Adrenal gland (tissue), 12 donors: ENCODE results near the gene VWA3B. TPM values are rescaled to one million over a fixed set of nuclear protein-coding genes. Genes with fewer than 3 reads are reported as not detected.

Experiments
- DNase-seq, 7 donors: peaks; one replicate each; pipeline ENCODE4 v3.0.0-alpha.2; 2019 to 2020
- H3K27ac ChIP-seq, 5 donors: fragments of 200-600 bp; sonication (generic) in 4 of 5; 1 replicate in 3 of 5; 2 replicates in 2 of 5; pipeline versions ENCODE4 v1.5.1 to v1.8.0; 2016 to 2020; ENCODE audit warnings: mild to moderate bottlenecking in 1 of 5
- H3K27me3 ChIP-seq: fragments of 200-600 bp; 2 replicates; pipeline ENCODE4 v1.8.0; 2021
- H3K36me3 ChIP-seq, 2 donors: fragments of 200-600 bp; replicated peaks in 1 of 2; 1 replicate in 1 of 2; 2 replicates in 1 of 2; pipeline versions ENCODE4 v1.5.1 to v1.8.0; 2018 to 2022
- H3K4me1 ChIP-seq, 2 donors: fragments of 200-600 bp; replicated peaks in 1 of 2; 1 replicate in 1 of 2; 2 replicates in 1 of 2; pipeline versions ENCODE4 v1.5.1 to v1.8.0; 2018 to 2021
- H3K4me3 ChIP-seq, 4 donors: fragments of 200-600 bp; sonication (generic) in 3 of 4; one replicate each; pipeline ENCODE4 v1.5.1; 2016 to 2018
- H3K9me3 ChIP-seq, 3 donors: fragments of 200-600 bp; sonication (generic) in 1 of 3; replicated peaks in 1 of 3; 1 replicate in 2 of 3; 2 replicates in 1 of 3; pipeline versions ENCODE4 v1.5.1 to v1.8.0; 2016 to 2021
- CTCF ChIP-seq, 6 experiments: fragments of 450-650 bp in 4 of 6; fragments of 200-600 bp in 2 of 6; sonication (generic) in 1 of 6; IDR thresholded peaks; 1 replicate in 5 of 6; 2 replicates in 1 of 6; pipeline versions ENCODE4 v1.5.1 to v1.8.0; 2016 to 2021; ENCODE audit warnings: antibody characterized with exemption in 6 of 6, mild to moderate bottlenecking in 2 of 6, moderate library complexity in 1 of 6
- POLR2A ChIP-seq, 2 donors: fragments of 450-650 bp; IDR thresholded peaks; one replicate each; pipeline ENCODE4 v1.6.1; 2017; ENCODE audit warnings: antibody characterized with exemption in 2 of 2, mild to moderate bottlenecking in 2 of 2, moderate library complexity in 1 of 2
- WGBS, 4 donors: extraction: QIAGEN DNeasy Blood & Tissue Kit in 2 of 4; methylation state at CpG; one replicate each; pipeline versions ENCODE4 v1.1.5 to v1.1.7; 2013 to 2017; 5-methylcytosine and 5-hydroxymethylcytosine counted together
- intact Hi-C, 2 donors: fragments of 100-400 bp; cut with DNase I; formaldehyde crosslinking; loops; one replicate each; pipeline versions ENCODE4 v1.14.1 to v1.15.0; 2022 to 2023
- polyA plus RNA-seq, 3 donors: library from polyadenylated mRNA; stranded (reverse); fragments of 200-250 nt in 2 of 3; fragments of 350-450 nt in 1 of 3; fragmentation: Illumina TruSeq in 1 of 3; extraction: RNeasy Lipid Tissue Mini Kit (QIAGEN cat#74804) in 1 of 3; gene quantifications; one replicate each; pipeline ENCODE4 v1.2.3, GENCODE V29; 2013 to 2014
- total RNA-seq, 9 donors: library from RNA; depleted of rRNA in 4 of 9; stranded (reverse); fragments of >200 nt in 4 of 9; fragments of 120-200 nt in 1 of 9; fragmentation: NEBNext Ultra II Directional in 1 of 9; extraction: Animal tissue kit (Norgen Biotek cat#: 25700) in 1 of 9; gene quantifications; one replicate each; pipeline versions ENCODE4 v1.1.0 to v1.2.4, GENCODE V29; 2013 to 2023
- donor health status: healthy with polysubstance abuse.
- donor health status: Bipolar disorder and iron deficiency.
- donor health status: DM: yes; HTN: yes; CAD: no.
- donor health status: DM: no; HTN: no; CAD: no.
- donor health status: DM: no; HTN: no; CAD: no.
- donor health status: DM: yes; HTN: yes; CAD: no.

The VWA3B gene
- total and polyA plus RNA-seq, 12 donors, result 0.07 to 0.33 (median 0.17) TPM; not detected in 8

GRCh38 chr2:98187194-98187593, 100.2 kb downstream of the VWA3B start:
- no peak for TF ChIP-seq POLR2A (IDR thresholded peaks at IDR 0.05)
- no peak for TF ChIP-seq CTCF (IDR thresholded peaks at IDR 0.05)
- intact Hi-C loops, result no loop called here
- no peak overlapping the region for H3K4me3 ChIP-seq
- no peaks in the 10 kb centered on the region for H3K4me1 ChIP-seq
- H3K27ac ChIP-seq, result no peak overlapping the region
- 86 to 95% (median 93%) methylated on average over 9 of the region's 9 CpGs for WGBS, 4 donors
- no peak for DNase-seq
- H3K9me3 ChIP-seq, result no peaks in the 10 kb centered on the region
- no peaks in the 10 kb centered on the region for H3K27me3 ChIP-seq
- no peaks in the 10 kb centered on the region for H3K36me3 ChIP-seq

- DNase-seq, result no peak
- Histone ChIP-seq H3K36me3 (no peaks in the 10 kb centered on the region), H3K4me3 (no peak overlapping the region), H3K4me1 (no peaks in the 10 kb centered on the region), H3K27ac (no peak overlapping the region), H3K9me3 (no peaks in the 10 kb centered on the region), H3K27me3 (no peaks in the 10 kb centered on the region)
- 72 to 78% (median 75%) methylated on average over 4 of the region's 4 CpGs for WGBS, 4 donors
- TF ChIP-seq POLR2A (IDR thresholded peaks at IDR 0.05), result no peak
- no peak for TF ChIP-seq CTCF (IDR thresholded peaks at IDR 0.05)
- intact Hi-C loops, result no loop called here
These were observed 101.5 kb downstream of the VWA3B start for GRCh38 chr2:98188351-98189046.

GRCh38 chr2:98191883-98192282, 104.9 kb downstream of the VWA3B start:
- no peak overlapping the region for H3K27ac ChIP-seq
- H3K27me3 ChIP-seq, result no peaks in the 10 kb centered on the region
- no peaks in the 10 kb centered on the region for H3K36me3 ChIP-seq
- H3K4me3 ChIP-seq, result no peak overlapping the region
- intact Hi-C loops, result no loop called here
- TF ChIP-seq POLR2A (IDR thresholded peaks at IDR 0.05), result no peak
- no peak for TF ChIP-seq CTCF (IDR thresholded peaks at IDR 0.05)
- 58 to 66% (median 65%) methylated on average over 5 of the region's 5 CpGs for WGBS, 4 donors
- DNase-seq, result no peak
- no peaks in the 10 kb centered on the region for H3K4me1 ChIP-seq
- H3K9me3 ChIP-seq, result no peaks in the 10 kb centered on the region

GRCh38 chr2:98201576-98201975, 114.6 kb downstream of the VWA3B start:
- Histone ChIP-seq H3K27me3 (no peaks in the 10 kb centered on the region), H3K36me3 (no peaks in the 10 kb centered on the region), H3K27ac (no peak overlapping the region), H3K4me1 (no peaks in the 10 kb centered on the region), H3K4me3 (no peak overlapping the region), H3K9me3 (no peaks in the 10 kb centered on the region)
- no peak for TF ChIP-seq POLR2A (IDR thresholded peaks at IDR 0.05)
- no peak for TF ChIP-seq CTCF (IDR thresholded peaks at IDR 0.05)
- 83 to 88% (median 85%) methylated on average over 1 of the region's 1 CpG for WGBS, 4 donors
- DNase-seq, result no peak
- intact Hi-C loops, result no loop called here
